Measurements from ENCODE around the gene MRPL44. TPM values are rescaled to one million over a fixed set of nuclear protein-coding genes. Genes with fewer than 3 reads are reported as not detected.

MRPL44 gene
- polyA plus RNA-seq, 4 donors = 23.7 to 37.1 (median 35.6) TPM

DNA sequence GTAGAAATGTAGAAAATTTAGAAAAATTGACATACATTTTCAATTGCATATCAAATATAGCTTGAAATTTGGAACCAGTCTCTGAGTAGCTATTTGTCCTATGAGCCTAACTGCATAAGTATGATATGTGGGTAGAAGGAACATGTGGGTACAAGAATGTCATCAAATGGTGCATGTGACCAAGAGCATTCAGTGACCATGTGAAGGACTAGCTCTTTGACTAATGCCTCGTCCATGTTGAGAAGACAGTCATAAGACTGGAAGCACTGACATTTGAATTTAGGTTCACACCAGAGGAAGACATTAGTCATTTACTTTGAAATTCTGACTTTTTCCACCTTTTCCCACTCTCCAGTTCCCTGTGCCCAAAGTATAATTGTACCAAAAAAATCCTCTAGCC is 12.6 kb downstream of the MRPL44 start:
- no peak for DNase-seq (ENCODE audit: low read depth in 4 of 4, low spot score in 3 of 4)

DNA sequence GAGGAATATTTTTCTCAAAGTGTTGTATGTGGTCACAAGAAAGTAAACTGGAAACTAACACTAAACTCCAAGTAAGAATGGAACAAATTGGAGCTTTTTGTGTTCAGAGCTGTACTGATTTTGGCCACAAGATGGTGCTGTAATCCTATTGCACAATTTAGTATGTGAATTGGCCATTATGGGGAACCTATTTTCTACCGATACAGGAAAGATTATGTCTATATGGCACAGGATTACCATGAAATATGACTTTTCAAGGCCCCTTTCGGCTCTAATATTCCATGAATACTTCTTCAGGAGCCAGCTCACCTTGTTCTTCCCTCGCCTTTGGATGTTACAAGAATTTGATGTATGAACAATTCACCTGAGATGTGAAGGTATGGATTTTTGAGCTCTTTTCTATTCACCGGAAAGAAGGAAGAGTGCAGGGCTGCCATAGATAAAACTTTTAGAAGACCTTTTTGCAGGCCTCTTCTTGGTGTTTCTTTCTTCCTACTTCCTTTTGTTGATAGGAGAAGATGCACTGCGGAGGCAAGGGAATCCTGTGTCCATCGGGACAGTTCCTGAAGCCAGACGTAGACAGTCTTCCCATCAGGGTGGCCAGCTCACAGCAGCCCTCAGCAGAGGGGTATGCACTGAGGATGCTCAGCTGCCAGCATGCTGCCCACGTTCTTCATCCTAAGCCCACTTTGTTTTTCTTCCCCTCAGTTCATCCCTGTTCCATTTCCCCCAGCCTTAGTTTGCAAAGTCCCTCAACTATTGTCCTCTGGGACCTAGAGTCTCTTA is 13.3 kb downstream of the MRPL44 start:
- DNase-seq (ENCODE audit: low read depth in 4 of 4, low spot score in 3 of 4) = peak in 1 of 4 donors; percentile 42

DNA sequence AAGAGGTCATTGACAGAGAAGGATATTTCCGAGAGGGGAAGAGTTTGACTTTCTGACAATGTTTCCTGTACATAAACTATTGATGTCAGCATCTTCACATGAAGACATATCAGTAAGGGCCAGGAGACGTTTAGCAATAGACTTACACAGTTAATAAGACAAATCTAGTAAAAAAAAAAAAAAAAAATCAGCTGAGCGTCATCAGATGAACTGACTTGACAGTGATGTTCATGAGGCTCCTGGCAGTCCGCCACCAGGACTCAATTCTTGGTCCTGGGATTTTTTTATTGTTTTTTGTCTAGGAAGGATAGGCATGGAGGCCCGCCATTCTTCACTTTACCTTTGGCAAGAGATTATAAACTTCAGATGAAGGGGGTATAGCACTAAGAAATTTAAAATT is 14.5 kb downstream of the MRPL44 start:
- no peak for DNase-seq (ENCODE audit: low read depth in 4 of 4, low spot score in 3 of 4)

DNA sequence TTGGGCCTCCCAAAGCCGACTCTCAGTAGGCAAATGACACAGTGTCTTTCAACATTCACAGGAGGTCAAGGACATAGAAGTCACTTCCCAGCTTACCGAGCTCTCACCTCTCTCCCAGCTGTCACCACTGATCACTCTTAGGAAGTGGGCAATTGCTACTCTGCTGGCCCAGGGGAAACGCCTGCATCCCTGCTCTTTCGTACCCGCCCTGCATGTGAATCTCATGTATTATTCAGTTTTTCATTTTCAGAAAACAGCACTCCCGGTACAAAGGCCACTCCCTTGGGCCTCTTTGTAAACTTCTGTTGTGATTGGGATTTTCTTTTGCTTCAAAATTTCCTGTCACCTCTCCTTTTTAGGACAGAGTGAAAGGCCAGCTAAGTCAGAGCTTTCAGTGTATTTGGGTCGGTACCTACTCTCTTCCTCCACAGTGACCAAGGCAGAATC is 15.4 kb downstream of the MRPL44 start:
- DNase-seq (ENCODE audit: low read depth in 4 of 4, low spot score in 3 of 4) = no peak

DNA sequence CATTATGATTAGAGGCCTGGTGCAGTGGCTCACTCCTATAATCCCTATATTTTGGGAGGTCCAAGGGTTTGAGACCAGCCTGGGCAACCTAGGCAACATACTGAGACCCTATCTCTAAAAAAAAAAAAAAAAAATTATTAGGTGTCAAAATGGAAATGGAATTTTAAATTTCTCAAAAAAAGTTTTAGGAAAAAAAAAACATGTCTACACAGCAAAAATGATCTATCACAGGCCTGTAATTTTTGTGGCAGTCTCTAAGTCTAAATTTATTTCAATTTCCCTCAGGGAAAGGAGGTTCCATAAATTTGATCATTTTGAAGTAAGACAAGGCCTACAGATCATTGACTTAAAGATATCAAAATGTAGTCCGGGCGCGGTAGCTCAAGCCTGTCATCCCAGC is 16.3 kb downstream of the MRPL44 start:
- no peak for DNase-seq (ENCODE audit: low read depth in 4 of 4, low spot score in 3 of 4)

DNA sequence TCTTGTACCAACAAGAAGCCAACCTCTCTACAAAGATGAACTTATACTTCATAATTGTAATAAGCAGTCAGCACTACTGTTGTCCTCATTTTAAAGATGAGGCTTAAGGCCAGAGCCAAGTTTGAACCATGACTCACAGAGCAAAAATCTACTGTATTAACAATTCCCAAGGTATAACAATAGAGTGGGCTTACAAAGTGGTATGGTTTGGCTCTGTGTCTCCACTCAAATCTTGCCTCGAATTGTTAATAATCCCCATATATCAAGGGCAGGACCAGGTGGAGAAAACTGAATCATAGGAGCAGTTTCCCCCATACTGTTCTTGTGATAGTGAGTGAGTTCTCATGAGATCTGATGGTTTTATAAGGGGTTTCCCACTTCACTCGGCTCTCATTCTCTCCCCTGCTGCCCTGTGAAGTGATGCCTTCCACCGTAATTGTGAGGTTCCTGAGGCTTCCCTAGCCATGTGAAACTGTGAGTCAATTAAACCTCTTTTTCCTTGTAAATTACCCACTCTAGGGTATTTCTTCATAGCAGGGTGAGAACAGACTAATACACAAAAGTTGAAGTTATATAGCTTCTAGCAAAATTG is 19.5 kb downstream of the MRPL44 start:
- DNase-seq (ENCODE audit: low read depth in 4 of 4, low spot score in 3 of 4) = no peak

DNA sequence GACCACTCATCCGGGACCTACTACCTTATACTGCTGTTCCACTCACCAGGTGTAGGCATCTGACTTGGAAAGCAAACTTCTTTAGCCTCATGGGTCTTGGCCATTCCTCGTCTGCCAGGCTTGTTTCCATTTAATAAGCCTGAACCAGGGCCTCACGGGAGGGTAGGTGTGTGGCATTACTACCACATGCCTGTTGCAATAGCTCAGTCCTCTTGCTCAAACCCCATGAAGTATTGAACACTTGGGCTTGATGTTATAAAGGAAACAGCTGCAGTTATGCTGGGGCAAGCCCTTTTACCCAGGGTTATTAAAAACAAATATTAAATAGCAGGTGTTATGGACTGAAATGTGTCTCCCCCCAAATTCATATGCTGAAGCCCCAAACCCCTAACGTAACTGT is 21.2 kb downstream of the MRPL44 start:
- no peak for DNase-seq (ENCODE audit: low read depth in 4 of 4, low spot score in 3 of 4)

DNA sequence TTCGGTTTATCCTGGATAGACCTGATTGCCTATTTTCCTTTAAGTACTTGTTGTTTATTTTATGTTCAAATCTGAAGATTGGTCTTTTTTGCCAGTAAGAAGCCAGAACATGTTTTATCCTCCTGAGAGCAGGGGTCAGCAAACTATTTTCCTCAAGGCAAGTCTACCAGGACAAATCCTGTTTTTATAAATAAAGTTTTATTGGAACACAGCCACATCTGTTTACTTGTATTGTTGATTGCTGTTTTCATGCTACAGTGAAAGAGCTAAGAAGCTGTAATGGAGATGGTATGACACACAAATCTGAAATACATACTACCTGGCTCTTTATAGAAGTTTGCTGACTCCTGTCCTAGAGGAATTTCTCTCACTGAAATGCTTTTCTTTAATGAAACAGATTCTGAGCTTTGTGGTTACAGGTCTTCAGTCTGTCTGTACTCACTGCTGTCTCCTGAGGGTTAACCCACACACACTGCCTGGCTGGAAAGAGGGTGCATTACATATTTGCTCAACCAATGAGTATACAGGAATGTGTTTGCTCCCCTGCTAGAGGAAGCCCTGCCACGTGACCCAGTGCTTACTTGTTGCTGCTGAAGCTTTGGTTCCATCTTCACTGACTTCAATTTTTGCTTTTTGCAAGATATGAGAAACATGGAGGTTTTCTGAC is 22.6 kb downstream of the MRPL44 start:
- DNase-seq (ENCODE audit: low read depth in 4 of 4, low spot score in 3 of 4) = no peak

DNA sequence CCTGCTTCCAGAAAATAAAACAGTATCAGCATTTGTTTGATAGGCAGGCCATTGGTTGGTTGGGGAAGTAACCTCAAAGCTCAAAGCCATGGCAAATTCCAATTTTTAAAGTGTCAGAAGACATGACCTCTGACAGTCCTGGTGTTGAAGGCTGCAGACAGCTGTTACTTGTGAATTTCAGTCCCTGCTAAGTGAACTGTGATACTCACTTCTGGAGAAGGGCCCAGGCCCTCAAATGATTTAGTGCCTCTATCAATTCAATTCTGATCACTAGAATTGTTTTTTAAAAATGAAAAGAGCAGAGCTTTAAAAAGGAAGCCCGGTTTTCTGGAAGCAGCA is 23.1 kb downstream of the MRPL44 start:
- no peak for DNase-seq (ENCODE audit: low read depth in 4 of 4, low spot score in 3 of 4)

DNA sequence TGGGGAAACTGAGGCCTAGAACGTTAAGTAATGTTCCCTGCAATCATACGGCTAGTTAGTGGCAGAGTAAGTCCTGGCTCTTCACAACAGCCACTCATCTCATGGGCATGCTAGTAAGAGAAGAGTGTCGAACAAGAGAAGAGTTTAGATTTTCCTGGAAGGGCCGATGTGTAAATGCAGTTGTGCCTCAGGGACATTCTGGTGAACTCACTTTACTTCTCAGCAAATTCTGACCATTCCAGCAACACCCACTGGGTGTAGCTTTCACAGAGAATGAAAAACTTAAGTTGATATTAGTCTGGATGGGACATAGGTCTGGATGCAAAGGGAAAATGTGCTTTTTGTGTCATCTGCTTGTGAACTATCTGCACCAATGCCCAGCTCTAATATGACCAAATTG is 23.5 kb downstream of the MRPL44 start:
- no peak for DNase-seq (ENCODE audit: low read depth in 4 of 4, low spot score in 3 of 4)

DNA sequence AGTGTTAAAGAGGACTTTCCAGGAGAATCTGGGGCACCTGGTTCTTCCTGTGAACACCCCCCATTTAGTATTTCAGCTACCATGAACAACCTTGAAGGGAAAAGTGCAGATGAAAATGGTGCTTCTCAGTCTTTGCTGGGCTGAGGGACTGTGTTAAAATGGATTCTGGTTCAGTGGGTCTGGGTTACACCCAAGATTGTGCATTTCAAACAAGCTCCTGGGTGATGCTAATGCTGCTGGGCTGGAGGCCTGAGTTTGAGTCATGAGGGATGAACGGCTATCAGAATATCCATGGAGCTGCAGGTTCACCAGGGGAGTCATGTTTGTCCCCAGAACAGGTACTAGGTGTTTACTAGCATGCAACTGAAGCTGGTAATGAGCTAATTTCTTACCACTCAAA is 24.0 kb downstream of the MRPL44 start:
- DNase-seq (ENCODE audit: low read depth in 4 of 4, low spot score in 3 of 4) = no peak

DNA sequence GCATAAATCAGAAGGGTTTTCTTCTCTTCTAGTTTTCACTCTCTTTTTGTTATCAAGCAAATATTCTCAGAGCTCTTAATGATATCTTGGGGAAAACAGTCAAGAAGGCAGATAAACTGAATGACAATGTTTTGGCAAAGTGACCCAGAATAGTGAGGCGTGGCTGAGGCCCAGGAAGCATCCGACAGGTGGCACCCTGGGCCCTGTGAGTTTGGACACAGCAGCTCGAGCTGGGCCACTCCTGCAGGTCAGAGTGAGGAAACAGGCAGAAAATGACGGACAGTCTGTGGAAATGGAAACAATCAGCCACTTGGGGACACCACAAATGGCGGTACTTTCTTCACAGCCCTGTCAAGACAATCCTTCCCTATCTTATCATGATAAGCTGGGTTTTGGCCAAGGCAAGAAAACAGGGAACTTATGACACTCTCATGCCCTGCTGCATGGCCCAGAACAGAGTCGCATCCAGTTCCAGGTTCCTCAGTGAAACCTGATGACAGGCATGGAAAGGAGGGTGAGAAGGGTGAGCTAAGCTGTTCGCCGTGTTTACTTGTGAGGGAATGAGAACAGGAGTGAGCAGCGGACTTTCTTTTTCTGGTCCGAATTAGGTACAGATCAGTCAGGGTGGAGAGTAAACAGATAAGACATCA is 32.1 kb downstream of the MRPL44 start:
- no peak for DNase-seq (ENCODE audit: low read depth in 4 of 4, low spot score in 3 of 4)

DNA sequence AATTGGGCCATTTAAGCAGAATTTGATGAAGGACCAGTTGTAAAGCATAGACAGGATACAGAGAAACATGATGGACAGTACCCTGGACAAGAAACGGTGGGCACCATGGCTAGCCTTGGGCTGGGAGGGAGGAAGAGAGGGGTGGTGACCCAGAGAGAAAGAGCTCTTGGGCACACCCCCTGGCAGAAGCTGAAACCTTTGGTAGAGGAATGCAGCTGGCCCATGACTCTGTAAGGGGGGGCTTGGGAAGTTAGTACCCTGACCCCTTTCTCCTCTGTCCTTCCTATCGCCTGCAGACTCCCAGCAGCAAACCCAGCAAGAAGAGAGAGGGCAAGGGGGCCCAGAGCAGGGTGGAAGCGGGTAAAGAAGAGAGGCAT is 32.6 kb downstream of the MRPL44 start:
- no peak for DNase-seq (ENCODE audit: low read depth in 4 of 4, low spot score in 3 of 4)

DNA sequence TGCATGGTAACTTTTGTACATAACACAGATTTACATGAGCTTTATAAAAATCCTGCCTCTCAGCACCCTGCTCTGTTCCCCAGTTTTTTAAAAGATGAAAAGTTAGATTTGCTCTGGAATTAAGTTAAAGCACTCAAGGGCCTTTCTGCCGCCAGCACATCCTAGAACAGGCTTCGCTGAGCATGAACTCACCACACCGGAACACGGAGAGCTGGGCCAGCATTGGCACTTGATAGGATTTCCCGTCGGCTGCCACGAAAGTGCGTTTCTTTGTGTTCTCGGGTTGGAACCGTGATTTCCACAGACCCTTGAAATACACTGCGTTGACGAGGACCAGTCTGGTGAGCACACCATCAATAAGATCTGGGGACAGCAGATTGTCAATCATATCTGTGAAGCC is 34.3 kb downstream of the MRPL44 start:
- DNase-seq (ENCODE audit: low read depth in 4 of 4, low spot score in 3 of 4) = no peak

DNA sequence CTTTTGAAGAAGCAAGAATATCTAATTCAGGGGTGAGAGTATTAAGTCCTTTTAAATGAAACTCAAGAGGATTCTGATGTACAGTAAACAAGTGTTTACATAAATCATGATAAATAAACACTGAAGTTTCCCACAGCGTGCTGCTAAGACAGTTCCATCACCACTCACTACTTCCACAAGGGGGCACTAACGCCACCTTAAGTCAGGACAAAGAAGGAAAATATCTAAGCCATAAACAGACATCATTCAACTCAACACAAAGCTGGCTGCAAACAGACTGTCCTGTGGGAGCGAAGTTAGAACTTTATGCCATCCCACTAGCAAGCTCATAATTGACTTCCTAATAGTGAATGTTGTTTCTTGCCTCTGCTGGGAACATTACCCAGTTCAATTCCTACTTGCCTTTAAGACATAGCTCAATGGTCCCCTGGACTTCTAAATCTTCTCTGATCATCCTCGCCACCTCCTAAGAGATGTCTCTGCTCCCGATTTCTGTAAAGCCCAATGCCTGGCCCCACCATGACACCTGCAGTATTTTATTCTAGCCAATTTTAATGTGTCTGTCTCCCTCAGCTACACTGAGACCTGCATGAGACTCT is 36.5 kb downstream of the MRPL44 start:
- DNase-seq (ENCODE audit: low read depth in 4 of 4, low spot score in 3 of 4) = peak in 3 of 4 donors; percentile 45 to 73 (median 62)

DNA sequence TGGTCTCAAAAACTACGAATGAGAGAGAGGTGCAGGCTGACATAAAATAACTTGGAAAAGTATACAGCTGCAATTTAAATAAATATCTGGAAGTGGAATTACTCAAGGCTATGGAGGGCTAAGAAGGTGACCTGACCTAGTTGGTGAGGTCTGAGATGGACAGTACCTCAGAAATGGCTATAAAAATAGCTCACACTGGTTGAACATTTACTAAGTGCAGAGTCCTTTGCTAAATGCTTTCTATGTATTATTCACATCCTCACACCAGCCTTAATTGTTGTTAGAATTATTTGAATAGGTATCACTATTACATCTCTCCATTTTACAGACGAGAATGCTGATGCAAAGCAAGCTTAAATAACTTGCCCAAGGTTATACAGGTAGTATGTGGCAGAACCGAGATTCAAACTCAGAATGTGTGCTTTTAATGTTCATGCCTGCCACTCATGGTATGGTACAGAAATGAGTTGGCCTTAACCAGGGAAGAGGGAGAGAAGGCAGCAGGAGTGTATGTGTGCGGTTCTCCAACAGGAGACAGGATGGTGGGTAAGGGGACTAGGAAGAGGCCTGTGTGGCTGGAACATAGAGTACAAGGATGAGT is 37.4 kb downstream of the MRPL44 start:
- no peak for DNase-seq (ENCODE audit: low read depth in 4 of 4, low spot score in 3 of 4)

DNA sequence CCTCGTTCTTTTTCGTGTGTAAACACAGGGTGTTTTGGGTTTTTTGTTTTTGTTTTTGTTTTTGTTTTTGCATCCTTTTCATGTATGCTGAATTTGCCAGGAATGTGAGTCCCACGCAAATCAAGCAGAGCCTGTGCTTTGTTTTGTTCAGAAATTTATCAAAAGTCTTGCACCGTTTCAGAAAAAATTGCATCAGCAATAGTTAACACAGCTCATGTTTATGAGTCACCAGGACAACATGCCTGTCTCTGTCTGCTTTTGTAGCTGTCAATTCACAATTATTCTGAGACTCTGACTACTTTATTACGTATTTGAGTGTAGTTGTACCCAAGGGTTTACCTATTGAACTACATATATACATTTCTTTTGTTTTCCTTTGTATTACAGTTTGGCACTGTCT is 38.3 kb downstream of the MRPL44 start:
- DNase-seq (ENCODE audit: low read depth in 4 of 4, low spot score in 3 of 4) = no peak

DNA sequence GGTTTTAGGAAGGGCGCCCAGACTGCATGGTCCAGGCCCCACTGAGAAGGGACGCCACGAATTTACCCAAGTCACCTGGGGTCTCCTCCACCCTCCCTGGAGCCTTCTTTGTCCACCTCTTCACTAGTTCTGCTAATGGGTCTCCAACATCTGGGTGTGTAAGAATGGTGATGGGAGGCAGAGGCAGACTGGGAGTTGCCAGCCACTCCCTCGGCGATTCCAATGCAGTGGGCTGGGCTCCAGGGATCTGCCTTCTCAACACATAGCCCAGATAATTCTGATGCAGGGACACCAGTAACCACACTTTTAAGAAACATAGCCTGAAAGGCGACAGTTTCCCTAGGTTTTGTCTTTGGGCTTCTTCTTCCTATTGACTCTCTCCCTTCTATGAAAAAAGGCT is 39.1 kb downstream of the MRPL44 start:
- no peak for DNase-seq (ENCODE audit: low read depth in 4 of 4, low spot score in 3 of 4)

DNA sequence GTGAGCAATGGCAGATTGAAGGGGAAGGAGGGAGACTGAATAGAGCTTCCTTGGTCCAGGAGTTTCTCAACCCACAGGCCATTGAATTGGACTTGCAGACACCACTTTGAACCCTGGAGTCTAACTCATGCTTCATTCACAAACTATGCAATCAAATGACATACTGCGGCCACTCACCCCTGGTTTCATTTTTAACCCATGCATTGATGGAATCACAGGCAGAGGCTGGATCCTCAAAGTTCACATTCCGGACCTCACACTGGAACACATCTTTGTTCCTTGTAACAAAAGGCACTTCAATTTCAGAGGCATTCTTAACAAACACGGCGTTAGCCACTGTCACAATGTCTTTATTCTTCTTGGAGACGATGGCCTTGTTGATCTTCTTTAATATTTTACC is 40.7 kb downstream of the MRPL44 start:
- no peak for DNase-seq (ENCODE audit: low read depth in 4 of 4, low spot score in 3 of 4)

DNA sequence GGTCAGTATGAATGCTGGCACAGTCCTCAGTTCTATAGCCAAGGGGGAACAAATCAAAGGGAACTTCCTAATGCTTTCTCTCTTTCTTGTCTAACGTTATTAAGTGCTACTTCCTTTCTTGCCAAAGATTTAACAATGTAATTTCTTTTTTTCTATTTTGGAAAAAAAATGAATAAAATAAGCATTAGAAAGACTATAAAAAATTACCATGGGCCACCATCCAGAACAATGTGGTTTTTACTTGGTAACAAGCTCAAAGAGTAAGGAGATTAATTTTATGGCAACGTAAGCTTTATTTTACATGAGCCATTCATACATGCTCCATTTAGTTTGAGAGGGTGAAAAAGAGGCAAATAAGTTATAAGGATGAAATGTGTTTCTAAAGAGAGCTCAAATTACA is 41.7 kb downstream of the MRPL44 start:
- no peak for DNase-seq (ENCODE audit: low read depth in 4 of 4, low spot score in 3 of 4)

DNA sequence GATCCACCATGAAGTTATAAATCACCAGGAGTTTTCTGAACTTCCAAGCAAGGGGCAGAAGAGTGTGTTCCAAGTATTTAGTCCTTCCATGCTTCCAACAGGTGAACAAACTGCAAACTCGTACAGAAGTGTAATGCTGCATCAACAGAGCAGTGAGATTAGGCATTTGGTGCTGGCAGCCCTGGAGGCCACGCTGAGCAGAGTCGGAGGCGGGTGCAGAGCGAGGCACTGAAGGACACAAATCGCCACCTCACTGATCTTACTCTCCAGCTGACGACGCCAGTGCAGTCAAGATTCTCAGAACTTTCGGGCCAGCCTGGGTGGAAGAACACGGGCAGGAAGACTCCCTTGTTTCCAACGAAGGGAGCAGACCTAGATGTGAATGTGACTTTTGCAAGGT is 42.6 kb downstream of the MRPL44 start:
- no peak for DNase-seq (ENCODE audit: low read depth in 4 of 4, low spot score in 3 of 4)

Measured in left renal pelvis (tissue), 4 donors.